ENCODE results near the gene ADAMTS15.

The ADAMTS15 gene, protein sequence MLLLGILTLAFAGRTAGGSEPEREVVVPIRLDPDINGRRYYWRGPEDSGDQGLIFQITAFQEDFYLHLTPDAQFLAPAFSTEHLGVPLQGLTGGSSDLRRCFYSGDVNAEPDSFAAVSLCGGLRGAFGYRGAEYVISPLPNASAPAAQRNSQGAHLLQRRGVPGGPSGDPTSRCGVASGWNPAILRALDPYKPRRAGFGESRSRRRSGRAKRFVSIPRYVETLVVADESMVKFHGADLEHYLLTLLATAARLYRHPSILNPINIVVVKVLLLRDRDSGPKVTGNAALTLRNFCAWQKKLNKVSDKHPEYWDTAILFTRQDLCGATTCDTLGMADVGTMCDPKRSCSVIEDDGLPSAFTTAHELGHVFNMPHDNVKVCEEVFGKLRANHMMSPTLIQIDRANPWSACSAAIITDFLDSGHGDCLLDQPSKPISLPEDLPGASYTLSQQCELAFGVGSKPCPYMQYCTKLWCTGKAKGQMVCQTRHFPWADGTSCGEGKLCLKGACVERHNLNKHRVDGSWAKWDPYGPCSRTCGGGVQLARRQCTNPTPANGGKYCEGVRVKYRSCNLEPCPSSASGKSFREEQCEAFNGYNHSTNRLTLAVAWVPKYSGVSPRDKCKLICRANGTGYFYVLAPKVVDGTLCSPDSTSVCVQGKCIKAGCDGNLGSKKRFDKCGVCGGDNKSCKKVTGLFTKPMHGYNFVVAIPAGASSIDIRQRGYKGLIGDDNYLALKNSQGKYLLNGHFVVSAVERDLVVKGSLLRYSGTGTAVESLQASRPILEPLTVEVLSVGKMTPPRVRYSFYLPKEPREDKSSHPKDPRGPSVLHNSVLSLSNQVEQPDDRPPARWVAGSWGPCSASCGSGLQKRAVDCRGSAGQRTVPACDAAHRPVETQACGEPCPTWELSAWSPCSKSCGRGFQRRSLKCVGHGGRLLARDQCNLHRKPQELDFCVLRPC

GRCh38 chr11:130448416-130449309 lies at the start of gene ADAMTS15:
TSS of gene ADAMTS15 (plus strand) at chr11:130448645. CDS start at chr11:130448974, 329 bp downstream.
- peak; percentile 68 for ATAC-seq

DNA sequence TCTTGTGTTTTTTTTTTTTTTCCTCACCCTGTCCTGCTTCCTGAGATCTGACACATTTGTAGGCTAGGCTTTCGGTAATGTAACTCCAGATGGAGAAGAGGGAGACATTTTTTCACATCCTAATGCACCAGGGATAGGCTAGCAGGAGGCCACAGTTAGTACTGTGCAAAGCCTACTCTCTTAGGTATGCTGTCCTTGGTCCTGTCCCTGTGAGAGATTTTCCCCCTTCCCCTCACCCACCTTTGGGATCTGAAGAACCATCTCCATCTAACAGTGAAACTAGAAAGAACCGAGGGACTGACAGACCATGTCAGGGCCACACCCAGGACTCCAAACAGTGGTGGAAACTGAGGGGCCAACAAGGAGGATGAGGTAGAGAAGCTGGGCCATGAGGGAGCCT lies 49.2 kb upstream of the ADAMTS15 start:
- DNase-seq (no peak), ATAC-seq (no peak)

More at GRCh38 chr11:130448416-130449309, at the start of gene ADAMTS15:
- peak; percentile 48 for DNase-seq

- ATAC-seq, result no peak
- no peak for DNase-seq
These were observed 47.5 kb upstream of the ADAMTS15 start for GRCh38 chr11:130400781-130401483.

DNA sequence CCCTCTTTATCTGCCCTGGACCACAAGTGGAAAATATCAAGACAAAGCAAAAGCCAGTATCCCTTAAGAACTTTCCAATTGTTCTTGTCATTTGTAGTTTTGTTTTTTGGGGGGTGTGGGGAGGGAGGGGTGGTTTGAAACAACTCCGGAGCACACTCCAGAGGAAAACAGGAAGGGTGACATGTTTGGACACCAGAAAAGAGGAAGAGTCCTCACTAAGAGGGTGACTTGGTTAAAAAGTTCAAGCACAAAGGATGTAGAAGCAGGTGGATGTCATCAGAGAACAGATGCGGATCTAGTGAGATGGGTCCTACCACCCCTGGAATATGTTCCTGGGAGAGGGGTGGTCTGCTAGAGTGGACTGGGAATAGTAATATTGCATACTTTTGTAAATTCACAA lies 45.9 kb upstream of the ADAMTS15 start:
- ATAC-seq (no peak), DNase-seq (no peak)

DNA sequence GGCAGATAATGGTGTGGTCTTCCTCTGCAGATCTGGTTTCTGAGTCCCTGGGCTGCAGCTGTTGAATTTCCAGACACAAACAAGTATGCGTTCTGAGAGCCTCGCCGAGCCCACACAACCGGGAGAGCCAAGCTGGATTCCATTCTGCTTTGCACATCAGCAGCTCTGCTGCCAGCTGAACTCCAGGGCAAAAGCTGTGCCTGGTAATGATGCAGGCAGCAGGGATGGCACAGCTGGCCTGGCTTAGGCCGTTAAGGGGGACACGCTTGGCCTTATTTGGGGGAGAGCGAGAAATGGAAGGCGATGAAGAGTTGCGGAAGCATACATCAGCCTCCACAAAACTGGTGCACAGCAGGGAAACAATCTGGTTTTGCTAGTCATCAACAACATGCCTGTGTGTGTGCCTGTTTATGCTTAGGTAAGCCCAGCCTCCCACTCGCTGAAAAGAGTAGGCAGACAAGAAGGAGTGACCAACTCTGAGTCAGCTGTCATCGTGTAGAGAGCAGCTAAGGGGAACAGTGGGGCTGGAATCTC lies 45.1 kb upstream of the ADAMTS15 start:
- DNase-seq (no peak), ATAC-seq (no peak)

- DNase-seq (no peak), ATAC-seq (no peak)
These were observed 44.5 kb upstream of the ADAMTS15 start for GRCh38 chr11:130403967-130404366.

GRCh38 chr11:130404727-130405126 lies 43.7 kb upstream of the ADAMTS15 start:
- no peak for ATAC-seq
- DNase-seq, result no peak

DNA sequence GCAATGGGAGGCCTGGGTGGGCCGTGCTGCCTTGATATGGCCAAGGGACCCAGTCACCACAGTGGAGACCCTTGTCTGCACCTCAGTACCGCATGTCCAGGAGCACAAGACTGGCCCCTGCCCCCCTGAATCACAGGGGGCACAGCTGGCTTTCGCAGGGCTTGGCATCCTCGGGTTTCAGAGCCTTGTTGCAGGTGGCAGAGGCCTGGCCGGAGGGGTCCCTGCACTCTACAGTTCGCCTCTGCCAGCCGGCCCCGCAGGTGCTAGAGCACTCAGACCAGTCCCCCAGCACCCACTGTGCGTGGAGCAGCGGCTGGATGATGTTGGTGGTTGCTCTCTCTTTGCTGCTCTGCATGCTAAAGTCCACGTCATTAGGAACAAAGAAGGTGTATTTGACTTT lies 43.0 kb upstream of the ADAMTS15 start:
- DNase-seq, result no peak
- ATAC-seq, result no peak

DNA sequence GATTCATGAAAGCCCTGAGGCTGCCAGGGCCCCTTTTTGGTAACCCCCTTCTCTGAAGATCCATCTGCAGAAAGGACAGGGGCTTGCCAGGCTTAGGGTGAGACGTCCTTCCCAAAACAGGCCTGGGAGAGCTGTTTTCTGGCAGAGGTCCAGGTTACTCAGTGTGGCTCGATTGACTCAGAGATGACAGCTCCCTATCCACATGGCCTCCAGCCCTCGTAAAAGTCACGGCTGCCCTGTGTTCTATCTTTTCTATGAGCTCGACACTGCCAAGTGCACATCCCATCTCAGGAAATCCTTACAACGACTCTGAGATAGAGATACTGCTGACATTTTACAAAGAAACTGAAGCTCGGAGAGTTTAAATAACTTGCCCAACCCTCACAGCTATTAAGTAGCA lies 40.5 kb upstream of the ADAMTS15 start:
- DNase-seq (no peak), ATAC-seq (no peak)

GRCh38 chr11:130408401-130408890 lies 40.0 kb upstream of the ADAMTS15 start:
- DNase-seq (no peak), ATAC-seq (no peak)

DNA sequence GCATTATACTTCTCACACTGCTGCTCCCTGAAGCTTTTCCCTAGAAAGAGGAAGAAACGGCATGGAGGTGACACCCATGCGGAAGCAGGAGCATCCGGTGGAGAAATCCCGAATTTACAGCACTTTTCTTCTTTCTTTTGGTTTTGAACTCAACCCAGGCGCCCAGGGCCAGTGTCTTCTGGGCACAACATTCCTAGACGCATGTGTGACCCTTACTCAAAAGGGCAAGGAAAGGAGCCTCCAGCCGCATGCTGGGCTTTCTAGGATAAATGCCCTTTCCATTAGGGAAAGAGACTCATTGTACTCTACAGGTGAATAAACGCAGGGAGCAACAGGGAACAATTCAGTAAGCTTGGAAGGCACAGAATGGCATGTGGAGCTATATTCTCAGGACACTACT lies 39.5 kb upstream of the ADAMTS15 start:
- DNase-seq, result no peak
- ATAC-seq, result no peak

DNA sequence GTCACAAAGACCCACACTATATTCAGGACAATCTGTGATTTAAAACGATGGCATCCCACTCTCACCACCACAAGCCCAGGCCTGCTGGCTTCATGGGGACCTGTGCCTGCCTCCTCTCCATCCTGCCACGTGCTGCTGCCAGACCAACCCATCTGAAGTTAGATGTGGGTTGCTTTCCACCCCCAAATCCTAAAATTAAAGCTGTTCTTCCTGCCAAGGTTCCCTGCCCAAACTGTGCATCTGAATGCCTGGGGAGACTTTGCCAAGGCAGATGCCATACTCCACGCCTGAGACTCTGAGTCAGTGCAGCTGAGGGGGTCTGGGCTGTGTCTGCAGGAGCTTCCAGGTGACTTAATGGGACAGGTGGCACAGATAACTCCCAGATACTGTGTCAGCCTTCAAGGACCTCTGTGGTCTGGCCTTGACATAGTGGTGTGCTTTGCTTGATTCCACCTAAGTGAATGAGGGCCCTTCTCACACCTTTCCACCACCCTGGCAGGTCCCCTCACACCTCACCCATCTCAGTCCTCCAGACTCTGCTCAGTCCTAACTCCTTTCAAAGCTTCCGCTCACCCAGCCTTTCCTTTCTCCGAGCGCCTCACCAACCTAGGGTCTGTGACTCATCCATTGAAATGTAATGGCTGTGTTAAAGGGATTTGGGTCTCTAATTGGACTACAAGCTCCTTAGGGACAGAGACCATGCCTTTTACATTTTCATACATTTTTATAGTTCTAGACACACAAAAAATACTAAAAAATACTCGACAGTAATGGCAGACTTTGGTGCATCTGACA lies 38.7 kb upstream of the ADAMTS15 start:
- no peak for ATAC-seq
- DNase-seq, result no peak

GRCh38 chr11:130411223-130411622 lies 37.2 kb upstream of the ADAMTS15 start:
- DNase-seq, result no peak
- ATAC-seq, result no peak

- ATAC-seq, result peak; percentile 38
These were observed 34.9 kb upstream of the ADAMTS15 start for GRCh38 chr11:130413405-130414106.

GRCh38 chr11:130414107-130415080 lies 34.1 kb upstream of the ADAMTS15 start:
- DNase-seq (no peak), ATAC-seq (peak; percentile 19)

More at GRCh38 chr11:130413405-130414106, 34.9 kb upstream of the ADAMTS15 start:
- no peak for DNase-seq

GRCh38 chr11:130415731-130416529 lies 32.5 kb upstream of the ADAMTS15 start:
- ATAC-seq, result no peak

GRCh38 chr11:130416530-130416882 lies 31.9 kb upstream of the ADAMTS15 start:
- no peak for DNase-seq
- ATAC-seq, result no peak

More at GRCh38 chr11:130415731-130416529, 32.5 kb upstream of the ADAMTS15 start:
- no peak for DNase-seq

Measured in stimulated activated naive CD8-positive, alpha-beta T cell treated with anti-CD3 and anti-CD28 coated beads, Interleukin-15, Interleukin-2, amounts not matched to agents 100 U/mL and 50 U/mL, for 24 hours (primary cell).